ENCODE data around the gene DSN1.

DNA sequence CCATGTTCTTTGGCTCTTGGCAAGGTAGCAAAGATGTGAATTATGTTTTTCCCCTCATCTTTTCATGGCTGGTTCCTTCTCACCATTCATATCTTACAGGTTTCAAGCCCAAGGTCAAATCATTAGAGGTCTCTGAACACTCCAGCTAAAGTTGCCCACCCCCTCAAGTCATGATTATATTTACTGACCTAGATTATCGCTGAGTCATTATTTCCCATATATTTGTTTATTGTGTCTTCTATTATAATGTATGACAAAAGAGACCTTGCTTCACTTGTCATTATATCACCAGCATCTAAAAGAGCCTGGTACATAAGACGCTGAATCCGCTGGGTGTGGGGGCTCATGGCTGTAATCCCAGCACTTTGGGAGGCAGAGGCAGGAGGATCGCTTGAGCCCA lies 12.4 kb downstream of the DSN1 start:
- TF ChIP-seq, protein P1, sequence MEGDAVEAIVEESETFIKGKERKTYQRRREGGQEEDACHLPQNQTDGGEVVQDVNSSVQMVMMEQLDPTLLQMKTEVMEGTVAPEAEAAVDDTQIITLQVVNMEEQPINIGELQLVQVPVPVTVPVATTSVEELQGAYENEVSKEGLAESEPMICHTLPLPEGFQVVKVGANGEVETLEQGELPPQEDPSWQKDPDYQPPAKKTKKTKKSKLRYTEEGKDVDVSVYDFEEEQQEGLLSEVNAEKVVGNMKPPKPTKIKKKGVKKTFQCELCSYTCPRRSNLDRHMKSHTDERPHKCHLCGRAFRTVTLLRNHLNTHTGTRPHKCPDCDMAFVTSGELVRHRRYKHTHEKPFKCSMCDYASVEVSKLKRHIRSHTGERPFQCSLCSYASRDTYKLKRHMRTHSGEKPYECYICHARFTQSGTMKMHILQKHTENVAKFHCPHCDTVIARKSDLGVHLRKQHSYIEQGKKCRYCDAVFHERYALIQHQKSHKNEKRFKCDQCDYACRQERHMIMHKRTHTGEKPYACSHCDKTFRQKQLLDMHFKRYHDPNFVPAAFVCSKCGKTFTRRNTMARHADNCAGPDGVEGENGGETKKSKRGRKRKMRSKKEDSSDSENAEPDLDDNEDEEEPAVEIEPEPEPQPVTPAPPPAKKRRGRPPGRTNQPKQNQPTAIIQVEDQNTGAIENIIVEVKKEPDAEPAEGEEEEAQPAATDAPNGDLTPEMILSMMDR (IDR thresholded peaks at IDR 0.05 in 2 of 3, conservative IDR thresholded peaks at IDR 0.05 in 1 of 3; ENCODE audit: borderline replicate concordance in 1 of 3, insufficient read depth in 1 of 3, low read depth in 2 of 3, low read length in 2 of 3): no peak
- TF ChIP-seq EZH2 (IDR thresholded peaks at IDR 0.05) (no peak), TCF7L2 (IDR thresholded peaks at IDR 0.05; ENCODE audit: borderline replicate concordance, extremely low read depth, insufficient read depth, insufficient read length) (no peak), SP1 (IDR thresholded peaks at IDR 0.05; ENCODE audit: low read depth) (no peak), YY1 (IDR thresholded peaks at IDR 0.05; ENCODE audit: extremely low read depth, insufficient replicate concordance, low read depth, low read length) (no peak), ZFX (IDR thresholded peaks at IDR 0.05) (no peak), POLR2A (IDR thresholded peaks at IDR 0.05; ENCODE audit: borderline replicate concordance, extremely low read depth, insufficient read depth, insufficient read length) (no peak), CBX3 (IDR thresholded peaks at IDR 0.05; ENCODE audit: low read depth) (no peak), EZH2phosphoT487 (IDR thresholded peaks at IDR 0.05; ENCODE audit: borderline replicate concordance) (no peak)
